SK-N-SH (cell line): ENCODE measurements around the gene IQSEC1. TPM values are rescaled to one million over a fixed set of nuclear protein-coding genes. Genes with fewer than 3 reads are reported as not detected.

Experiments used
- CTCF ChIA-PET: fragments of 300-600, 350-600 bp; formaldehyde crosslinking; extraction: SDS; loops from one replicate; lab custom pipeline; 2021; lab: Yijun Ruan, JAX
- POLR2A ChIA-PET: fragments of 350-600 bp; sonication (Branson Sonifier 250); formaldehyde crosslinking; extraction: SDS; loops from one replicate; lab custom pipeline; 2020; ENCODE audit warnings: antibody characterized with exemption, inconsistent platforms; lab: Yijun Ruan, JAX
- DNase-seq: peaks from one replicate; pipeline ENCODE4 v3.0.0; 2012
- H2AFZ ChIP-seq: fragments of 200-600 bp; sonication (generic); 2 replicates; pipeline ENCODE4 v1.8.1; 2016; ENCODE audit warnings: antibody characterized with exemption, mild to moderate bottlenecking, low read depth
- H3F3A ChIP-seq: fragments of 200-600 bp; sonication (generic); replicated peaks from 2 replicates; pipeline ENCODE3; 2016; ENCODE audit warnings: antibody characterized with exemption, mild to moderate bottlenecking; ENCODE audit not compliant: insufficient read depth
- H3K27ac ChIP-seq, 2 experiments: fragments of 200-500 bp in 1 of 2; fragments of 200-600 bp in 1 of 2; sonication (Bioruptor generic) in 1 of 2; sonication (generic), shearing (Covaris generic) in 1 of 2; 2 replicates each; pipeline versions ENCODE4 v1.5.1 to v1.6.1; 2014 to 2016; ENCODE audit warnings: low read depth in 2 of 2, inconsistent platforms in 1 of 2, low read length in 1 of 2, mild to moderate bottlenecking in 1 of 2, mixed read lengths in 1 of 2
- H3K27me3 ChIP-seq: fragments of 200-600 bp; sonication (generic), shearing (Covaris generic); 2 replicates; pipeline ENCODE4 v1.6.1; 2016; ENCODE audit warnings: mixed run types; ENCODE audit not compliant: insufficient read depth
- H3K36me3 ChIP-seq, 2 experiments: fragments of 200-500 bp in 1 of 2; fragments of 200-600 bp in 1 of 2; sonication (Bioruptor generic) in 1 of 2; sonication (generic) in 1 of 2; replicated peaks in 1 of 2; 2 replicates each; pipeline versions ENCODE3 to v1.5.1; 2014 to 2016; ENCODE audit warnings: low read length in 1 of 2, mild to moderate bottlenecking in 1 of 2; ENCODE audit not compliant: insufficient read depth in 2 of 2, control insufficient read depth in 1 of 2
- H3K4me1 ChIP-seq, 2 experiments: fragments of 200-500 bp in 1 of 2; fragments of 200-600 bp in 1 of 2; sonication (Bioruptor generic) in 1 of 2; sonication (generic), shearing (Covaris generic) in 1 of 2; 2 replicates each; pipeline versions ENCODE4 v1.5.1 to v1.6.1; 2014 to 2016; ENCODE audit warnings: low read depth in 1 of 2, low read length in 1 of 2, mixed run types in 1 of 2; ENCODE audit not compliant: insufficient read depth in 2 of 2, control insufficient read depth in 1 of 2
- H3K4me2 ChIP-seq: fragments of 200-600 bp; sonication (generic), shearing (Covaris generic); 2 replicates; pipeline ENCODE4 v1.6.1; 2017; ENCODE audit warnings: mixed run types
- H3K4me3 ChIP-seq, 2 experiments: fragments of 200-500 bp in 1 of 2; fragments of 200-600 bp in 1 of 2; sonication (Bioruptor generic) in 1 of 2; sonication (generic), shearing (Covaris generic) in 1 of 2; 2 replicates each; pipeline versions ENCODE4 v1.5.1 to v1.8.1; 2014 to 2016; ENCODE audit warnings: low read depth in 2 of 2, inconsistent platforms in 1 of 2, low read length in 1 of 2, mild to moderate bottlenecking in 1 of 2, mixed read lengths in 1 of 2, moderate library complexity in 1 of 2
- H3K79me2 ChIP-seq: fragments of 200-600 bp; sonication (generic); 2 replicates; pipeline ENCODE4 v1.8.1; 2017; ENCODE audit warnings: mild to moderate bottlenecking; ENCODE audit not compliant: insufficient read depth
- H3K9ac ChIP-seq: fragments of 200-600 bp; sonication (generic); 2 replicates; pipeline ENCODE4 v1.6.1; 2017; ENCODE audit warnings: mixed run types
- H3K9me2 ChIP-seq: fragments of 200-600 bp; sonication (generic); 2 replicates; pipeline ENCODE4 v1.6.1; 2017; ENCODE audit warnings: mixed run types
- H3K9me3 ChIP-seq: fragments of 200-600 bp; sonication (generic); 2 replicates; pipeline ENCODE4 v1.6.1; 2017; ENCODE audit warnings: mixed run types, mild to moderate bottlenecking, moderate library complexity
- H4K20me1 ChIP-seq: fragments of 200-600 bp; sonication (generic); 2 replicates; pipeline ENCODE4 v1.6.1; 2017; ENCODE audit warnings: mild to moderate bottlenecking, mixed run types; ENCODE audit not compliant: insufficient read depth
- FOXJ3 ChIP-seq: sonication (generic); formaldehyde crosslinking; IDR thresholded peaks from 2 replicates; pipeline ENCODE4 v1.5.1; 2020; ENCODE audit warnings: mild to moderate bottlenecking, missing genetic modification reagents
- GATA2 ChIP-seq: sonication (generic); formaldehyde crosslinking; IDR thresholded peaks from 2 replicates; pipeline ENCODE4 v1.5.0; 2020; ENCODE audit warnings: mild to moderate bottlenecking, missing genetic modification reagents
- MXI1 ChIP-seq: IDR thresholded peaks from 2 replicates; pipeline ENCODE4 v1.6.1; 2012; ENCODE audit warnings: mild to moderate bottlenecking, low read depth, low read length, improper control_type of control experiment
- NRF1 ChIP-seq: IDR thresholded peaks from 2 replicates; pipeline ENCODE4 v1.6.1; 2012; ENCODE audit warnings: low read depth, mild to moderate bottlenecking, low read length
- POLR2AphosphoS5 ChIP-seq: IDR thresholded peaks from 2 replicates; pipeline ENCODE4 v1.6.1; 2012; ENCODE audit warnings: low read depth, low read length
- RAD21 ChIP-seq: IDR thresholded peaks from 2 replicates; pipeline ENCODE4 v1.6.1; 2012; ENCODE audit warnings: mild to moderate bottlenecking, low read length
- SMC3 ChIP-seq: IDR thresholded peaks from 2 replicates; pipeline ENCODE4 v1.6.1; 2012; ENCODE audit warnings: low read depth, low read length, improper control_type of control experiment
- TAF1 ChIP-seq: IDR thresholded peaks from 2 replicates; pipeline ENCODE4 v1.6.1; 2012; ENCODE audit warnings: low read depth, mild to moderate bottlenecking, low read length, moderate library complexity, borderline replicate concordance
- WGBS: methylation state at CpG from one replicate; pipeline ENCODE4 v1.1.6; 2017; ENCODE audit warnings: low lambda C conversion rate; 5-methylcytosine and 5-hydroxymethylcytosine counted together
- polyA plus RNA-seq, 3 experiments: library from polyadenylated mRNA; depleted of rRNA; stranded (reverse); fragments of >200 nt; gene quantifications; 2 replicates each; pipeline ENCODE4 v1.2.3, GENCODE V29; 2012
- TF ChIP-seq, protein P1 (sequence below): IDR thresholded peaks from 2 replicates; pipeline ENCODE4 v1.4.0; 2012; ENCODE audit warnings: low read depth
- TF ChIP-seq, protein P2 (sequence below): IDR thresholded peaks from 2 replicates; pipeline ENCODE4 v1.4.0; 2012; ENCODE audit warnings: low read depth, borderline replicate concordance

IQSEC1 gene
- polyA plus RNA-seq, 1 of the 3 experiments (the other 2 are of a cell fraction) = 6.2 TPM

DNA sequence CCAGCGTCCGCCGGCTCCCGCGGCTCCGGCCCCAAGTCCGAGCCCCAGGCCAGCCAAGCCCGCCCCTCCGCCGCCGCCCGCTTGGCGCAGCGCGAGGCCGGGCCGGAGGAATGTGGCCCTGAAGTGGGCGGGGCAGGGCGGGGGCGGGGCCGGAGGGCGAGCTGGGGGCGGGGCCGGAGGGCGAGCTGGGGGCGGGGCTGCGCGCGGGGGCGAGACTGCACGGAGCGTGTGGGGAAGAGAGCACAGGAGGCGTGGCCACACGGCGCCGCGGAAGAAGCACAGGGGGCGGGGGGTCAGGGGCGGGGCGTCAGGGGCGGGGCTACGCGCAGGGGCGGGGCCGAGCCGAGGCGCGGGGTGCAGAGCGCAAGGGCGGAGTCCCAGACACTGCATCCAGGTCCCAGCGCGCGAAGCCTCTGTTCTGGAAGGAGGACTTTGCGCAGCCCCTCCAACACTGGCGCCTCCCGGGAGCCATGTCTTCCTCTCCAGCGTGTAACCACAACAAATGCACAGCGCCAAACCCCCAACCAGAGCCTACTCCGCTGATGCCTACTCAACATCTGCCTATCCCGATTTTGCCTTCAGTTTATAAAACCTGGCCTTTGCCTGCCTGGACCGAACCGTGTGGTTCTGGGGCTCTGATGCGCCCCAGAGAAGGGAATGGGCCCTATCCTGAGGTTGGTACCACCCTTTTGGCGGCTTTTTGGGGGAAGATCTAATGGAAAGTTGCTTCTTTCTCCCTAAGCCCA lies 105.5 kb downstream of the IQSEC1 start:
- Histone ChIP-seq H4K20me1 (peaks cover 38% of the 10 kb centered on the region), H3K4me3 (peak overlapping the region; percentile 65 to 82), H3K79me2 (peaks cover 43% of the 10 kb centered on the region), H3K27me3 (no peaks in the 10 kb centered on the region), H3K9ac (peak overlapping the region; percentile 91), H3K9me2 (no peaks in the 10 kb centered on the region), H3K36me3 (no peaks in the 10 kb centered on the region), H2AFZ (peak overlapping the region; percentile 86), H3K27ac (peak overlapping the region in 1 of 2 experiments; percentile 21; a peak in 2 of 4 replicates), H3F3A (no peaks in the 10 kb centered on the region), H3K4me2 (peak overlapping the region; percentile 89), H3K9me3 (no peaks in the 10 kb centered on the region), H3K4me1 (peaks cover 0 to 56% of the 10 kb centered on the region in 2 experiments; a peak in 2 of 4 replicates)
- WGBS = 15% methylated on average over 6 of the region's 64 CpGs
- TF ChIP-seq TAF1 (peak; percentile 61; the same call in 1 of the 2 replicates), GATA2 (CRISPR knock-in tag) (no peak), NRF1 (peak; percentile 42), POLR2AphosphoS5 (peak; percentile 37; the same call in 1 of the 2 replicates)
- TF ChIP-seq, protein P1, sequence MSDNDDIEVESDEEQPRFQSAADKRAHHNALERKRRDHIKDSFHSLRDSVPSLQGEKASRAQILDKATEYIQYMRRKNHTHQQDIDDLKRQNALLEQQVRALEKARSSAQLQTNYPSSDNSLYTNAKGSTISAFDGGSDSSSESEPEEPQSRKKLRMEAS = peak; percentile 66
- ChIA-PET CTCF (interaction anchor here (2.2 to 5.4 kb wide), 3 partner anchors 17 to 76 kb away, joined by 7 to 26 read pairs (median 20); no protein-coding TSS in a partner anchor), POLR2A (no interaction called here)
- peak; percentile 100 for DNase-seq

DNA sequence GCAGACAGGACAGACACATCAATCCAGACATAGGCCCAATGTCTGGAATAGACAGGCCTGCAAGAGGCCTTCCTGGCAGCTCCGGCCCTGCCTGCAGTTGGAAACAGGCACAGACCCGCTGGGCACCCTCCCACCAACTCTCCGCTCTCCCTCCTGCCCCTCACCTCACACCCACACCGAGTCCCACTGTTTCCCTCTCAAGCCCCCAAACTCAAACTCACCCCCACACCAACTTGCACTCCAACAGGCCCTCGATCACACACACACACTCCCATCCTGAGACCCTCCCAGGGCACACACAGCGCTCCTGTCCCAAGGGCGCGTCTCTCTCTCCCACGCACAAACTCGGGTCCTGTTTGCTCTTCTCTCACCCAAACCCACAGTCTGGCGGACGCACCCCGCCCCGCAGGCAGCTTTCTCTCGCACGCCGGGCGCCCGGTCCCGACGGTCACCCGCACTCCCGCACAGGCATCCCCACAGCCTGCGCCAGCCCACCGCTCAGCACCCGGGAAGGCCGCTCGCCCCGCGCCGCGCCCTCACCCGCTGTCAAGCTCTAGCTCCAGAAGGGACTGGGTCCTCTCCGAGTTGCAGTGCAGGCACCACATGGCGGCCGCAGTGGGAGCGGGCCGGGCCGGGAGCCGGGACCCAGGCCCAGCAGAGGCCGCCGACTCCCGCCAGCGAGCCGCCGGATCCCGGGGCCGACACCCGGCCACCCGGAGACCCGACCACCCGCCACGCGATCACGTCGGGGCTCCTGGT lies 106.2 kb downstream of the IQSEC1 start:
- WGBS = 20% methylated on average over 37 of the region's 56 CpGs
- peak overlapping the region; percentile 65 to 82 for H3K4me3 ChIP-seq
- no peaks in the 10 kb centered on the region for H3F3A ChIP-seq
- H3K9ac ChIP-seq = peak overlapping the region; percentile 91
- H3K79me2 ChIP-seq = peaks cover 50% of the 10 kb centered on the region
- no peaks in the 10 kb centered on the region for H3K27me3 ChIP-seq
- peaks cover 43% of the 10 kb centered on the region for H4K20me1 ChIP-seq
- no peaks in the 10 kb centered on the region for H3K9me2 ChIP-seq
- peak overlapping the region; percentile 84 for H2AFZ ChIP-seq
- ChIA-PET CTCF (interaction anchor here (1.6 to 5.4 kb wide), 5 partner anchors 12 to 76 kb away, joined by 4 to 26 read pairs (median 13); no protein-coding TSS in a partner anchor), POLR2A (interaction anchor here (0.6 to 0.9 kb wide), 2 partner anchors 51 to 567 kb away, joined by 3 read pairs; no protein-coding TSS in a partner anchor)
- H3K4me1 ChIP-seq = peaks cover 0 to 56% of the 10 kb centered on the region in 2 experiments; a peak in 2 of 4 replicates
- no peaks in the 10 kb centered on the region for H3K9me3 ChIP-seq
- H3K27ac ChIP-seq = peak overlapping the region in 1 of 2 experiments; percentile 21; a peak in 1 of 4 replicates
- H3K36me3 ChIP-seq = peaks cover 0 to 2% of the 10 kb centered on the region in 2 experiments
- peak overlapping the region; percentile 89 for H3K4me2 ChIP-seq
- no peak for DNase-seq
- TF ChIP-seq FOXJ3 (CRISPR knock-in tag) (no peak), SMC3 (no peak), MXI1 (peak; percentile 34; the same call in 1 of the 2 replicates), RAD21 (no peak)
- TF ChIP-seq, protein P2, sequence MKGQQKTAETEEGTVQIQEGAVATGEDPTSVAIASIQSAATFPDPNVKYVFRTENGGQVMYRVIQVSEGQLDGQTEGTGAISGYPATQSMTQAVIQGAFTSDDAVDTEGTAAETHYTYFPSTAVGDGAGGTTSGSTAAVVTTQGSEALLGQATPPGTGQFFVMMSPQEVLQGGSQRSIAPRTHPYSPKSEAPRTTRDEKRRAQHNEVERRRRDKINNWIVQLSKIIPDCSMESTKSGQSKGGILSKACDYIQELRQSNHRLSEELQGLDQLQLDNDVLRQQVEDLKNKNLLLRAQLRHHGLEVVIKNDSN = no peak
